Measurements from ENCODE around the gene GRIP1. TPM values are rescaled to one million over a fixed set of nuclear protein-coding genes. Genes with fewer than 3 reads are reported as not detected.

Gene GRIP1
- total and polyA plus RNA-seq, 2 donors (not counting 3 experiments of a cell fraction or from before 2014, with no cell fraction given): 0.04 to 0.69 TPM

DNA sequence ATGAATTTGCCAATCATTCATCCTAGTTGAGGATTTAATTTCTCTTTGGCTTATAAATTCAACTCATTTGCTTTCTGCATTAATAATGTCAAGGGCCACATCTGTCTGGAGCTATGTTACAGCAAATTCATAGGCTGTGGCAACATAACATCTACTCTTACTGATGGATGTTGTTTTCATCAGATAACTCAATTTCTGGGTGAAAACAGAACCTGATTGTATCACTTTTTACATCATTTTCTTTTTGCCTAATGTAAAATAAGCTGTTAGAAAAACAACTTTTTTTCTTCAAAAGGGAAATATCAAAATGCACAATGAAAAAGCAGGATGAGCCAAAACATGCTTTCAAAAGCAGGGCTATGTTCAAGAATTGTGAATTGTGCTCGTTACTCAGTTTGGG lies 303.3 kb downstream of the GRIP1 start:
- Histone ChIP-seq H4K20me1 (replicated peaks; ENCODE audit: control insufficient read depth, extremely low read depth, insufficient read depth, low read length) (no peaks in the 10 kb centered on the region), H3K9ac (replicated peaks; ENCODE audit: extremely low read depth, insufficient read depth, low read length) (no peak overlapping the region), H3K79me2 (ENCODE audit: control insufficient read depth, insufficient read depth, low read length) (no peaks in the 10 kb centered on the region), H3K36me3 (ENCODE audit: control insufficient read depth in 2 of 2, extremely low read depth in 1 of 2, insufficient read depth in 2 of 2, low read length in 2 of 2) (no peaks in the 10 kb centered on the region), H3K27me3 (ENCODE audit: control insufficient read depth in 2 of 2, insufficient read depth in 2 of 2, low read length in 2 of 2) (no peaks in the 10 kb centered on the region), H3K9me1 (replicated peaks; ENCODE audit: control insufficient read depth, extremely low read depth, insufficient read depth, low read length) (no peaks in the 10 kb centered on the region), H3K9me3 (replicated peaks; ENCODE audit: control insufficient read depth, insufficient read depth, low read length) (no peaks in the 10 kb centered on the region), H2AFZ (ENCODE audit: low read depth, low read length) (no peak overlapping the region), H3K4me2 (ENCODE audit: insufficient read depth, low read length) (no peak overlapping the region), H3K4me1 (ENCODE audit: control insufficient read depth, extremely low read depth, insufficient read depth, low read length) (no peaks in the 10 kb centered on the region), H3K4me3 (replicated peaks in 1 of 3; ENCODE audit: insufficient read depth in 1 of 3, low read depth in 1 of 3, low read length in 3 of 3) (no peak overlapping the region), H3K27ac (ENCODE audit: insufficient read depth, low read depth, low read length) (no peak overlapping the region)
- intact Hi-C loops (cut with micrococcal nuclease): no loop called here
- POLR2A ChIA-PET: no interaction called here
- BruUV-seq (replicated peaks): no TSS peak
- no peak for FAIRE-seq
- no peak for TF ChIP-seq JUN (IDR thresholded peaks at IDR 0.05; ENCODE audit: borderline replicate concordance, insufficient read depth, insufficient read length, low read depth)
- TF ChIP-seq FOS (IDR thresholded peaks at IDR 0.05; ENCODE audit: borderline replicate concordance, insufficient read depth, low read length): no peak
- no peak for TF ChIP-seq MYC (IDR thresholded peaks at IDR 0.05; ENCODE audit: low read depth, low read length)
- no peak for TF ChIP-seq POLR2A (IDR thresholded peaks at IDR 0.05; ENCODE audit: low read depth, low read length)
- no peak for TF ChIP-seq EZH2 (IDR thresholded peaks at IDR 0.05; ENCODE audit: borderline replicate concordance, low read depth, low read length, severe bottlenecking)
- TF ChIP-seq GATA2 (IDR thresholded peaks at IDR 0.05; ENCODE audit: insufficient read depth, insufficient read length, low read depth, low read length): no peak
- TF ChIP-seq, protein P1, sequence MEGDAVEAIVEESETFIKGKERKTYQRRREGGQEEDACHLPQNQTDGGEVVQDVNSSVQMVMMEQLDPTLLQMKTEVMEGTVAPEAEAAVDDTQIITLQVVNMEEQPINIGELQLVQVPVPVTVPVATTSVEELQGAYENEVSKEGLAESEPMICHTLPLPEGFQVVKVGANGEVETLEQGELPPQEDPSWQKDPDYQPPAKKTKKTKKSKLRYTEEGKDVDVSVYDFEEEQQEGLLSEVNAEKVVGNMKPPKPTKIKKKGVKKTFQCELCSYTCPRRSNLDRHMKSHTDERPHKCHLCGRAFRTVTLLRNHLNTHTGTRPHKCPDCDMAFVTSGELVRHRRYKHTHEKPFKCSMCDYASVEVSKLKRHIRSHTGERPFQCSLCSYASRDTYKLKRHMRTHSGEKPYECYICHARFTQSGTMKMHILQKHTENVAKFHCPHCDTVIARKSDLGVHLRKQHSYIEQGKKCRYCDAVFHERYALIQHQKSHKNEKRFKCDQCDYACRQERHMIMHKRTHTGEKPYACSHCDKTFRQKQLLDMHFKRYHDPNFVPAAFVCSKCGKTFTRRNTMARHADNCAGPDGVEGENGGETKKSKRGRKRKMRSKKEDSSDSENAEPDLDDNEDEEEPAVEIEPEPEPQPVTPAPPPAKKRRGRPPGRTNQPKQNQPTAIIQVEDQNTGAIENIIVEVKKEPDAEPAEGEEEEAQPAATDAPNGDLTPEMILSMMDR (IDR thresholded peaks at IDR 0.05; ENCODE audit: extremely low read depth in 1 of 2, insufficient read depth in 1 of 2, low read depth in 1 of 2, low read length in 2 of 2): no peak
- no peak for TF ChIP-seq POLR2AphosphoS5 (IDR thresholded peaks at IDR 0.05; ENCODE audit: insufficient read depth, low read depth, low read length)
- no peak for DNase-seq (ENCODE audit: low read depth, low spot score)
- dilution Hi-C loops (cut with MboI; ENCODE audit: extremely low pct_ligation_motif_present, low sequenced_read_pairs): no loop called here
- CTCF ChIA-PET: no interaction called here

All from endothelial cell of umbilical vein (primary cell).